RWPE1 (cell line): ENCODE results near the gene OBSL1.

Source experiments
- CTCF ChIA-PET: fragments of 350-600 bp; sonication (Branson Sonifier 250); formaldehyde crosslinking; extraction: SDS; loops from one replicate; lab custom pipeline; 2021; lab: Yijun Ruan, JAX
- POLR2A ChIA-PET: fragments of 400-600 bp; formaldehyde crosslinking; extraction: SDS; loops from one replicate; lab custom pipeline; 2020; ENCODE audit warnings: antibody characterized with exemption; ENCODE audit not compliant: low non-redundant PET; lab: Yijun Ruan, JAX
- DNase-seq: peaks from one replicate; pipeline ENCODE4 v3.0.0; 2012; ENCODE audit warnings: low spot score
- H3K27ac ChIP-seq: fragments of 450-650 bp; 2 replicates; pipeline ENCODE4 v1.5.1; 2017
- CTCF ChIP-seq: fragments of 450-650 bp; conservative IDR thresholded peaks from 2 replicates; pipeline ENCODE4 v1.5.1; 2017; ENCODE audit warnings: low read depth, mild to moderate bottlenecking

The OBSL1 gene

GRCh38 chr2:219609149-219609750 is 37.9 kb upstream of the OBSL1 start:
- TF ChIP-seq CTCF, result no peak
- no peak overlapping the region for H3K27ac ChIP-seq
- CTCF ChIA-PET, result no interaction called here
- no peak for DNase-seq
- POLR2A ChIA-PET, result no interaction called here

GRCh38 chr2:219608399-219608964 is 37.1 kb upstream of the OBSL1 start:
- no peak for DNase-seq
- no peak overlapping the region for H3K27ac ChIP-seq
- TF ChIP-seq CTCF, result no peak
- POLR2A ChIA-PET, result no interaction called here
- CTCF ChIA-PET, result no interaction called here

GRCh38 chr2:219607931-219608330 is 36.6 kb upstream of the OBSL1 start:
- ChIA-PET POLR2A (no interaction called here), CTCF (no interaction called here)
- TF ChIP-seq CTCF, result no peak
- DNase-seq, result no peak
- H3K27ac ChIP-seq, result no peak overlapping the region

- ChIA-PET CTCF (no interaction called here), POLR2A (no interaction called here)
- DNase-seq, result no peak
- H3K27ac ChIP-seq, result no peak overlapping the region
- TF ChIP-seq CTCF, result no peak
Observed at GRCh38 chr2:219605607-219605954, 34.2 kb upstream of the OBSL1 start.

- POLR2A ChIA-PET, result no interaction called here
- CTCF ChIA-PET, result no interaction called here
- TF ChIP-seq CTCF, result no peak
- no peak overlapping the region for H3K27ac ChIP-seq
- no peak for DNase-seq
Observed at GRCh38 chr2:219603771-219604170, 32.4 kb upstream of the OBSL1 start.

- H3K27ac ChIP-seq, result peak overlapping the region; percentile 89
- no peak for TF ChIP-seq CTCF
- ChIA-PET CTCF (interaction anchor here (0.6 to 1.6 kb wide), 2 partner anchors 38 to 474 kb away, joined by 5 read pairs; no protein-coding TSS in a partner anchor), POLR2A (no interaction called here)
- DNase-seq, result no peak
Observed at GRCh38 chr2:219598308-219599078, 27.2 kb upstream of the OBSL1 start.
